ENCODE measurements around the gene ZNF595. TPM values are rescaled to one million over a fixed set of nuclear protein-coding genes. Genes with fewer than 3 reads are reported as not detected.

The ZNF595 gene
- total RNA-seq, 2 donors from 2014 or later, result 12.4 to 13.1 TPM

DNA sequence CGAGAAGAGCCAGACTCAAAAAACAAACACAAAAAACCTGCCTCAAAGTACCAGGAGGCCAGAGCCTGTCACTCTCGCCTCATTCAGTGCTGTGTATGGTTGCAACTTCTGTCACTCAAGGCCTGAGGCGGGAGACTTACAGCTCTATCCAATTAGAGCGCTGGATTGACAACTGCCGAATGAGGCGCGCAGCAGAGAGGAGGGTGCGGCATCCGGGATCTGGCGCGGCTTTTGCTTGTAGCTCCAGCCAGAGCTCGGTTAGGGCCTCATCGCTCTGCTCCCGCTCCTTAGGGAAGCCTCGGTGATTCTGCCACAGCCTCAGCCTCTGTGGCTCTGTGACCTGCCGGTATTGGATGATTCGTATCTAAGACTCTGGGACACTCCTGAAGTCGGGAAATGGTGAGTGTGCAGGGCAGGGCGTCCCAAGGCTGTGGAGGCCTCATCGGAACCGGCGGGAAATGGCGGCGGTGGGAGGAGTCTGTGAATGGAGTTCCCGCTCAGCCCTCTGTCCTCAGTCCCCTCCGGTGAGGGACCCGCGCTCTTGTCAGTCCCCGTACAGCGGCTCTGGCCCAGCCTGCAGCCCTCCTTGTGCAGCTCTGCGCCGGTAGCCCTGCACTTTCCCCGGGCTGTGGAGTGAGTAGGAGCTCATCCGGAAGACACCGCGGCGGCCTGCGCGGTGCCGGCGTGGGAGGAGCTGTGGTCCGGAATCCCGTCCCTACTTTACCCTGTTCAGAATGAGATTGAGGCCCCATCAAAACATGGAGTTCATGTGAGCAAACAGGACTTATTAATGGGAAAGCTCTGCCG is 71.4 kb downstream of the ZNF595 start, which contains the start of gene ZNF718:
Gene ZNF718 (plus strand): TSS at position 227 of the 807 bp plus-strand sequence. CDS start 170 bp downstream, at position 397.
- Histone ChIP-seq H3K4me3 (peak within 1 kb of the TSS; percentile 67), H3K4me1 (no peaks in the 10 kb centered on the region), H3K9ac (ENCODE audit: low read depth in 2 of 2, low read length in 2 of 2) (peak within 1 kb of the TSS; percentile 84 to 91), H3K27ac (peak within 1 kb of the TSS; percentile 91), H3K27me3 (no peaks in the 10 kb centered on the region), H3K9me3 (no peaks in the 10 kb centered on the region), H3K36me3 (no peaks in the 10 kb centered on the region)
- TF ChIP-seq CTCF (IDR thresholded peaks at IDR 0.05), result no peak
- intact Hi-C loops (cut with DNase I), result no loop called here
- DNase-seq, result peak; percentile 96

GRCh38 chr4:125091-125771 is 72.1 kb downstream of the ZNF595 start:
- peak overlapping the region; percentile 84 to 91 for H3K9ac ChIP-seq (ENCODE audit: low read depth in 2 of 2, low read length in 2 of 2)
- no peaks in the 10 kb centered on the region for H3K4me1 ChIP-seq
- TF ChIP-seq CTCF (IDR thresholded peaks at IDR 0.05), result no peak
- H3K27me3 ChIP-seq, result no peaks in the 10 kb centered on the region
- H3K27ac ChIP-seq, result peak overlapping the region; percentile 91
- peak overlapping the region; percentile 67 for H3K4me3 ChIP-seq
- peak; percentile 59 for DNase-seq
- intact Hi-C loops (cut with DNase I), result no loop called here
- no peaks in the 10 kb centered on the region for H3K9me3 ChIP-seq
- no peaks in the 10 kb centered on the region for H3K36me3 ChIP-seq

- H3K9me3 ChIP-seq, result no peaks in the 10 kb centered on the region
- peak overlapping the region; percentile 67 for H3K4me3 ChIP-seq
- H3K4me1 ChIP-seq, result no peaks in the 10 kb centered on the region
- no peak for TF ChIP-seq CTCF (IDR thresholded peaks at IDR 0.05)
- no peak for DNase-seq
- peak overlapping the region; percentile 84 to 91 for H3K9ac ChIP-seq (ENCODE audit: low read depth in 2 of 2, low read length in 2 of 2)
- H3K27ac ChIP-seq, result no peak overlapping the region
- H3K36me3 ChIP-seq, result no peaks in the 10 kb centered on the region
- intact Hi-C loops (cut with DNase I), result no loop called here
- H3K27me3 ChIP-seq, result no peaks in the 10 kb centered on the region
These were observed 72.7 kb downstream of the ZNF595 start for GRCh38 chr4:125833-126232.

- Histone ChIP-seq H3K27me3 (no peaks in the 10 kb centered on the region), H3K27ac (no peak overlapping the region), H3K9me3 (no peaks in the 10 kb centered on the region), H3K36me3 (no peaks in the 10 kb centered on the region), H3K4me3 (no peak overlapping the region), H3K9ac (ENCODE audit: low read depth in 2 of 2, low read length in 2 of 2) (no peak overlapping the region), H3K4me1 (no peaks in the 10 kb centered on the region)
- intact Hi-C loops (cut with DNase I), result no loop called here
- no peak for TF ChIP-seq CTCF (IDR thresholded peaks at IDR 0.05)
- no peak for DNase-seq
These were observed 79.4 kb downstream of the ZNF595 start for GRCh38 chr4:132483-132882.

Other genes starting within 250 kb of the ZNF595 start
- 1 to 10 TPM; 5.4 to 7.9 TPM for gene ZNF718, start 71.2 kb downstream of the ZNF595 start, total RNA-seq

All from colonic mucosa (tissue), 4 donors.